Endodermal cell (in vitro differentiated cells): ENCODE data around the gene ATP2A3. TPM values are rescaled to one million over a fixed set of nuclear protein-coding genes. Genes with fewer than 3 reads are reported as not detected.

Experiments used
- DNase-seq: peaks from one replicate; pipeline ENCODE4 v3.0.0-alpha.2; 2017
- H3K27ac ChIP-seq: 2 replicates; pipeline ENCODE4 v1.5.1; 2013; ENCODE audit warnings: mild to moderate bottlenecking, low read depth, low read length, moderate library complexity
- H3K27me3 ChIP-seq: 2 replicates; pipeline ENCODE4 v1.6.1; 2013; ENCODE audit warnings: mild to moderate bottlenecking, low read length, moderate library complexity; ENCODE audit not compliant: insufficient read depth, control insufficient read depth, poor library complexity, severe bottlenecking
- H3K36me3 ChIP-seq: 2 replicates; pipeline ENCODE4 v1.7.0; 2013; ENCODE audit warnings: mild to moderate bottlenecking, low read length, moderate library complexity; ENCODE audit not compliant: control insufficient read depth, insufficient read depth
- H3K4me1 ChIP-seq: one replicate; pipeline ENCODE4 v1.7.0; 2013; ENCODE audit warnings: low read length; ENCODE audit not compliant: control insufficient read depth, insufficient read depth
- H3K4me3 ChIP-seq: 2 replicates; pipeline ENCODE4 v1.5.1; 2013; ENCODE audit warnings: mild to moderate bottlenecking, low read length, moderate library complexity
- H3K9ac ChIP-seq: 2 replicates; pipeline ENCODE4 v1.6.1; 2013; ENCODE audit warnings: mild to moderate bottlenecking, low read length, moderate library complexity; ENCODE audit not compliant: poor library complexity, severe bottlenecking; ENCODE audit errors: extremely low read depth
- H3K9me3 ChIP-seq: 2 replicates; pipeline ENCODE4 v1.6.1; 2013; ENCODE audit warnings: mild to moderate bottlenecking, low read length, moderate library complexity; ENCODE audit not compliant: control insufficient read depth
- H3K27ac Mint-ChIP-seq: 2 replicates; pipeline ENCODE4 v1.8.0; 2020; ENCODE audit warnings: mixed read lengths
- H3K27me3 Mint-ChIP-seq: 2 replicates; pipeline ENCODE4 v1.8.0; 2021; ENCODE audit warnings: mild to moderate bottlenecking, mixed read lengths; ENCODE audit not compliant: insufficient read depth
- H3K36me3 Mint-ChIP-seq: 2 replicates; pipeline ENCODE4 v1.8.0; 2020; ENCODE audit warnings: low read depth, mixed read lengths
- H3K4me1 Mint-ChIP-seq: 2 replicates; pipeline ENCODE4 v1.8.0; 2020; ENCODE audit warnings: mixed read lengths
- H3K4me3 Mint-ChIP-seq: 2 replicates; pipeline ENCODE4 v1.8.0; 2020; ENCODE audit warnings: mild to moderate bottlenecking, moderate library complexity, mixed read lengths
- H3K9me3 Mint-ChIP-seq: 2 replicates; pipeline ENCODE4 v1.8.0; 2020; ENCODE audit warnings: mild to moderate bottlenecking, mixed read lengths
- WGBS, 2 experiments: methylation state at CpG; one replicate each; pipeline versions ENCODE4 v1.1.5 to v1.1.7; 2013; ENCODE audit warnings: missing lambda C conversion rate in 2 of 2, mixed read lengths in 1 of 2; ENCODE audit not compliant: insufficient coverage in 1 of 2, insufficient read length in 1 of 2; 5-methylcytosine and 5-hydroxymethylcytosine counted together
- total RNA-seq, 2 donors: library from RNA; stranded (reverse); fragmentation: NEBNext Ultra II Directional in 1 of 2; extraction: Animal tissue kit (Norgen Biotek cat#: 25700) in 1 of 2; gene quantifications; 2 replicates in 1 of 2; 3 replicates in 1 of 2; pipeline ENCODE4 v1.2.1, GENCODE V29; 2021
- TF ChIP-seq, protein P1 (sequence below): fragments of 200-600 bp; sonication (generic); conservative IDR thresholded peaks from 2 replicates; pipeline ENCODE4 v1.5.0; 2021; ENCODE audit warnings: antibody characterized with exemption, mild to moderate bottlenecking

Gene ATP2A3
- total RNA-seq, 2 donors from 2014 or later, result 1.4 to 3.7 TPM

DNA sequence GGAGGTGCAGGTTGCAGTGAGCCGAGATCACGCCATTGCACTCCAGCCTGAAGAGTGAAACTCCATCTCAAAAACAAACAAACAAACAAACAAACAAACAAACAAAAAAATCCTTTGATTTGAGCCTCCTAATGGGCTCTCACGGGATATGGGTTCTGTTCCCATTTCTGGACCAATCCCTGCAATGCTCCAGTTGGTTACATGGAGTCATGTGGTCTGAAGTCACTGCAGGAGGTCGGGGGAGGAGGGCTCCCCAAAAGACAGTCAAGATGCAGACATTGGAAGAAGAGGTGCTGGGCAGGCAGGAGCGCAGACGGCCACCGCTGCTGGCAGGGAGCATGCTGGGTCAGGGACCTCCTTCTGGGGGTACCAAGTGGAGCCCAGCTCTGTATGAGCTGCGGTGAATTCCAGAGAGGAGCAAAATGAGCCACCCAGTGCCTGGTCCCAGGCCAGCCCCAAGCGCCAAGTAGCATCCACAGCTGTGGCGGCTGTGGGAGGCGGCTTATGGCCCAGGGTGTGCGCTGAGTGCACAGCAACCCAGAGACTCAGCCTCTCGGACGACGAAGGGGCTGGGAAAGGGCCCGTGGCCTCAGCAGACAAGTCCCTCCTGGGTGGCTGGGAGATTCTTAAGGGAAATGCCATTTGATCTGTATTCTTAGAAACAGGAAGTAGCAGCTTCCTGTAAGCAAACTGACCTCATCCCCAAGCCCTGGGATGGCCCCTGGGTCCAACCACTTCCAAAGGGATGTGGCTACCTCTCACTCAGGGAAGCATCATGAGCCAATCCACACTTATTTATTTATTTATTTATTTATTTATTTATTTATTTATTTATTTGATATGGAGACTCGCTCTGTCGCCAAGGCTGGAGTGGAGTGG is 19.6 kb upstream of the ATP2A3 start:
- Mint-ChIP-seq H3K4me3 (no peak overlapping the region), H3K27ac (no peak overlapping the region), H3K27me3 (no peaks in the 10 kb centered on the region), H3K4me1 (no peaks in the 10 kb centered on the region), H3K36me3 (no peaks in the 10 kb centered on the region), H3K9me3 (no peaks in the 10 kb centered on the region)
- TF ChIP-seq, protein P1, sequence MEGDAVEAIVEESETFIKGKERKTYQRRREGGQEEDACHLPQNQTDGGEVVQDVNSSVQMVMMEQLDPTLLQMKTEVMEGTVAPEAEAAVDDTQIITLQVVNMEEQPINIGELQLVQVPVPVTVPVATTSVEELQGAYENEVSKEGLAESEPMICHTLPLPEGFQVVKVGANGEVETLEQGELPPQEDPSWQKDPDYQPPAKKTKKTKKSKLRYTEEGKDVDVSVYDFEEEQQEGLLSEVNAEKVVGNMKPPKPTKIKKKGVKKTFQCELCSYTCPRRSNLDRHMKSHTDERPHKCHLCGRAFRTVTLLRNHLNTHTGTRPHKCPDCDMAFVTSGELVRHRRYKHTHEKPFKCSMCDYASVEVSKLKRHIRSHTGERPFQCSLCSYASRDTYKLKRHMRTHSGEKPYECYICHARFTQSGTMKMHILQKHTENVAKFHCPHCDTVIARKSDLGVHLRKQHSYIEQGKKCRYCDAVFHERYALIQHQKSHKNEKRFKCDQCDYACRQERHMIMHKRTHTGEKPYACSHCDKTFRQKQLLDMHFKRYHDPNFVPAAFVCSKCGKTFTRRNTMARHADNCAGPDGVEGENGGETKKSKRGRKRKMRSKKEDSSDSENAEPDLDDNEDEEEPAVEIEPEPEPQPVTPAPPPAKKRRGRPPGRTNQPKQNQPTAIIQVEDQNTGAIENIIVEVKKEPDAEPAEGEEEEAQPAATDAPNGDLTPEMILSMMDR, result no peak
- Histone ChIP-seq H3K4me3 (no peak overlapping the region), H3K9me3 (no peaks in the 10 kb centered on the region), H3K36me3 (no peaks in the 10 kb centered on the region), H3K9ac (no peak overlapping the region), H3K4me1 (no peaks in the 10 kb centered on the region), H3K27me3 (no peaks in the 10 kb centered on the region), H3K27ac (no peak overlapping the region)
- DNase-seq, result peak; percentile 66
- WGBS, 2 experiments, result 87 to 92% methylated on average over 7 to 18 of the region's 18 CpGs

DNA sequence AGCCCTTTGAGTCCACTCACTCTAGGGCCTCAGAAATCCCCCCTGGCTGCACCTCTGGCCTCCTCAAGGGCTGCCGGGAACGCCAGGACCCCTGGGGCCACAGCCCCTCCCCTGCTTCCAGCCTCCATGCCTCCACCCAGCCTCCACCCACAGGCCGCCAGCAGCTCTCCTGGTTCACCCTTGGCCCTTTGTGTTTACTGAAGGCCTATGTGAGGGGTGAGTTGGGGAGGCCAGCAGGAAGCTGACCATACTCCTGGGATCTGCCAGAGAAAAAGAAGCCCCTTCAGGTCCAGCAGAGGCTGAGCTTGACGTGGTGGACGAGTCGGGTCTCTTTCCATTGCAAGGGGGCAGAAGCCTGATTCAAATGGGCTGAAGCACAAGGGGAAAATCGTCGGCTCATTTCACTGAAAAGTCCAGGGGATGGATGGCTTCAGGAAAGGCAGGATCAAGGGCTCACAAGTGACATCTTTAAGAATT is 18.3 kb upstream of the ATP2A3 start:
- H3K27ac ChIP-seq, result no peak overlapping the region
- no peaks in the 10 kb centered on the region for H3K9me3 Mint-ChIP-seq
- no peaks in the 10 kb centered on the region for H3K27me3 Mint-ChIP-seq
- TF ChIP-seq, protein P1, result no peak
- no peak overlapping the region for H3K4me3 ChIP-seq
- no peaks in the 10 kb centered on the region for H3K9me3 ChIP-seq
- no peaks in the 10 kb centered on the region for H3K4me1 Mint-ChIP-seq
- no peaks in the 10 kb centered on the region for H3K27me3 ChIP-seq
- H3K9ac ChIP-seq, result no peak overlapping the region
- no peaks in the 10 kb centered on the region for H3K36me3 Mint-ChIP-seq
- H3K4me1 ChIP-seq, result no peaks in the 10 kb centered on the region
- 81 to 91% methylated on average over 3 to 8 of the region's 8 CpGs for WGBS, 2 experiments
- DNase-seq, result no peak
- no peak overlapping the region for H3K27ac Mint-ChIP-seq
- no peaks in the 10 kb centered on the region for H3K36me3 ChIP-seq
- no peak overlapping the region for H3K4me3 Mint-ChIP-seq

DNA sequence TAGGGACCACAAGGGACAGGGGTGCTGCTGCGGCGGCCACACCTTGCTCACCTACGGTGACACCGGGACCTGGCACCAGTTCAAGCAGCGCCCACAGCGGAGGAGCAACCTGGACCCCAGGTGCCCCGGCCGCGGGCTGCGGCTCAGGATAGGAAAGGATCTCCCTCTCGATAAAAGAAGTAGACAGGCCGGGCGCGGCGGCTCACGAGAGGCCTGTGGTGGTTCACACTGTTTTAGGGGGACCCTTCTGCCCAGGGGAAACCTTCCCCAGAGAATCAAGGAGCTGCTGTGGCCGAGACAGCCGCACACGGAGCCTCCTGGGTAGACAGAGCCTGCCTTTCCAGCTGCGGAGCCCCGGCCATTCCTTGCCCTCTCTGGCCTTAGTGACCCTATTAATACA is 17.9 kb upstream of the ATP2A3 start:
- Histone ChIP-seq H3K4me3 (no peak overlapping the region), H3K27me3 (no peaks in the 10 kb centered on the region), H3K9ac (no peak overlapping the region), H3K9me3 (no peaks in the 10 kb centered on the region), H3K36me3 (no peaks in the 10 kb centered on the region), H3K4me1 (no peaks in the 10 kb centered on the region), H3K27ac (no peak overlapping the region)
- H3K27ac Mint-ChIP-seq, result no peak overlapping the region
- no peak for DNase-seq
- TF ChIP-seq, protein P1, result no peak
- WGBS, 2 experiments, result 95 to 97% methylated on average over 11 to 21 of the region's 21 CpGs
- H3K36me3 Mint-ChIP-seq, result no peaks in the 10 kb centered on the region
- H3K4me1 Mint-ChIP-seq, result no peaks in the 10 kb centered on the region
- no peak overlapping the region for H3K4me3 Mint-ChIP-seq
- H3K9me3 Mint-ChIP-seq, result no peaks in the 10 kb centered on the region
- no peaks in the 10 kb centered on the region for H3K27me3 Mint-ChIP-seq
